CD4-positive, alpha-beta T cell treated with Interleukin-4 for 1 hour (primary cell): ENCODE results near the gene TCIRG1.
"Not testable (repeated sequence)": the region's sequence is repeated elsewhere in the genome, so short reads cannot be mapped to it uniquely, and the experiment has no call there.

Experiments
- DNase-seq, 2 donors: peaks; one replicate each; pipeline ENCODE4 v3.0.0-alpha.2; 2020 to 2022

Gene TCIRG1

GRCh38 chr11:68056317-68057285 lies 17.8 kb downstream of the TCIRG1 start:
- no peak for DNase-seq

GRCh38 chr11:68057807-68058206 lies 19.0 kb downstream of the TCIRG1 start:
- DNase-seq = no peak

GRCh38 chr11:68061508-68061907 lies 22.7 kb downstream of the TCIRG1 start:
- no peak for DNase-seq

- no peak for DNase-seq
Observed at GRCh38 chr11:68064926-68065325, 26.1 kb downstream of the TCIRG1 start.

- no peak for DNase-seq
Observed at GRCh38 chr11:68065841-68066240, 27.0 kb downstream of the TCIRG1 start.

GRCh38 chr11:68066742-68067141 lies 27.9 kb downstream of the TCIRG1 start:
- no peak for DNase-seq

- DNase-seq = no peak
Observed at GRCh38 chr11:68067991-68068390, 29.2 kb downstream of the TCIRG1 start.

- DNase-seq = no peak
Observed at GRCh38 chr11:68071281-68072048, 32.6 kb downstream of the TCIRG1 start.

GRCh38 chr11:68074584-68075352 lies 35.9 kb downstream of the TCIRG1 start:
- DNase-seq = no peak

- no peak for DNase-seq
Observed at GRCh38 chr11:68076371-68077042, 37.7 kb downstream of the TCIRG1 start.

GRCh38 chr11:68077617-68078582 lies 39.1 kb downstream of the TCIRG1 start:
- DNase-seq = no peak

GRCh38 chr11:68080860-68081259 lies 42.0 kb downstream of the TCIRG1 start:
- DNase-seq = no peak

- DNase-seq = no peak
Observed at GRCh38 chr11:68081691-68082090, 42.9 kb downstream of the TCIRG1 start.

GRCh38 chr11:68082481-68082880 lies 43.7 kb downstream of the TCIRG1 start:
- DNase-seq = no peak

GRCh38 chr11:68083517-68083916 lies 44.7 kb downstream of the TCIRG1 start:
- no peak for DNase-seq

GRCh38 chr11:68089679-68090078 lies 50.9 kb downstream of the TCIRG1 start:
- DNase-seq = no peak

GRCh38 chr11:68090287-68090686 lies 51.5 kb downstream of the TCIRG1 start:
- DNase-seq = no peak

GRCh38 chr11:68090706-68091105 lies 51.9 kb downstream of the TCIRG1 start:
- DNase-seq = peak in 1 of 2 donors; percentile 34

- no peak for DNase-seq
Observed at GRCh38 chr11:68092411-68092810, 53.6 kb downstream of the TCIRG1 start.

- not testable (repeated sequence) for DNase-seq
Observed at GRCh38 chr11:68092946-68093345, 54.1 kb downstream of the TCIRG1 start.

- DNase-seq = no peak
Observed at GRCh38 chr11:68093565-68093964, 54.7 kb downstream of the TCIRG1 start.
